ENCODE results near the gene CAPN9.

CAPN9 gene

DNA sequence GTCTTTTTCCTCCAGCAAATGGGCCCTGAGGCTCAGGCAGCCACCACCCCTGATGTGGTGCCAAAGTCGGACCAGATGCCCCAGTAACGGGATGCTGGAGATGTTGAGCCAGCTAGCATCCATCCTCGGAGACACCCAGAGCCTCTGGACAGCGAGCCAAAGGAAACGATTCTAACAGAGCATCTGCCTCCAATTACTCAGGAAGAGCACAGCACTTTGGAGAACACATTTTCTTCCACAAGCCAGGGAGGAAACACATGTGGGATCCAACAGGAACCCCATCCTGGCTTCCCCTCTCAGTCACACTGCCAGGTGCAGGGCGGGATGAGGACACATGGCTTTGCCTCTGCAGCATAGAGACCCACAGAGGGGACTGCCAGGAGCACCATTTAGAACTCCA is 76.2 kb downstream of the CAPN9 start:
- H3K27ac ChIP-seq (ENCODE audit: insufficient read depth, low read depth, low read length, poor library complexity, severe bottlenecking): no peak overlapping the region
- peaks cover 3% of the 10 kb centered on the region for H3K4me1 ChIP-seq (ENCODE audit: control insufficient read depth, insufficient read depth, low read length)
- H3K27me3 ChIP-seq (ENCODE audit: control insufficient read depth, insufficient read depth, low read length, poor library complexity, severe bottlenecking): no peaks in the 10 kb centered on the region
- WGBS, 2 experiments: 92% methylated on average over 6 of the region's 6 CpGs
- no peaks in the 10 kb centered on the region for H3K36me3 ChIP-seq (ENCODE audit: control insufficient read depth, insufficient read depth, low read length)
- no peaks in the 10 kb centered on the region for H3K9me3 ChIP-seq (ENCODE audit: control insufficient read depth, low read length)
- no peak overlapping the region for H3K4me3 ChIP-seq (ENCODE audit: insufficient read depth, low read depth, low read length)

GRCh38 chr1:230823931-230824381 is 76.8 kb downstream of the CAPN9 start:
- Histone ChIP-seq H3K9me3 (ENCODE audit: control insufficient read depth, low read length) (no peaks in the 10 kb centered on the region), H3K36me3 (ENCODE audit: control insufficient read depth, insufficient read depth, low read length) (no peaks in the 10 kb centered on the region), H3K27ac (ENCODE audit: insufficient read depth, low read depth, low read length, poor library complexity, severe bottlenecking) (no peak overlapping the region), H3K27me3 (ENCODE audit: control insufficient read depth, insufficient read depth, low read length, poor library complexity, severe bottlenecking) (no peaks in the 10 kb centered on the region), H3K4me1 (ENCODE audit: control insufficient read depth, insufficient read depth, low read length) (peaks cover 3% of the 10 kb centered on the region), H3K4me3 (ENCODE audit: insufficient read depth, low read depth, low read length) (no peak overlapping the region)
- 88 to 89% methylated on average over 3 of the region's 3 CpGs for WGBS, 2 experiments

GRCh38 chr1:230824551-230824918 is 77.3 kb downstream of the CAPN9 start:
- no peak overlapping the region for H3K27ac ChIP-seq (ENCODE audit: insufficient read depth, low read depth, low read length, poor library complexity, severe bottlenecking)
- 94 to 96% methylated on average over 4 of the region's 4 CpGs for WGBS, 2 experiments
- H3K9me3 ChIP-seq (ENCODE audit: control insufficient read depth, low read length): no peaks in the 10 kb centered on the region

DNA sequence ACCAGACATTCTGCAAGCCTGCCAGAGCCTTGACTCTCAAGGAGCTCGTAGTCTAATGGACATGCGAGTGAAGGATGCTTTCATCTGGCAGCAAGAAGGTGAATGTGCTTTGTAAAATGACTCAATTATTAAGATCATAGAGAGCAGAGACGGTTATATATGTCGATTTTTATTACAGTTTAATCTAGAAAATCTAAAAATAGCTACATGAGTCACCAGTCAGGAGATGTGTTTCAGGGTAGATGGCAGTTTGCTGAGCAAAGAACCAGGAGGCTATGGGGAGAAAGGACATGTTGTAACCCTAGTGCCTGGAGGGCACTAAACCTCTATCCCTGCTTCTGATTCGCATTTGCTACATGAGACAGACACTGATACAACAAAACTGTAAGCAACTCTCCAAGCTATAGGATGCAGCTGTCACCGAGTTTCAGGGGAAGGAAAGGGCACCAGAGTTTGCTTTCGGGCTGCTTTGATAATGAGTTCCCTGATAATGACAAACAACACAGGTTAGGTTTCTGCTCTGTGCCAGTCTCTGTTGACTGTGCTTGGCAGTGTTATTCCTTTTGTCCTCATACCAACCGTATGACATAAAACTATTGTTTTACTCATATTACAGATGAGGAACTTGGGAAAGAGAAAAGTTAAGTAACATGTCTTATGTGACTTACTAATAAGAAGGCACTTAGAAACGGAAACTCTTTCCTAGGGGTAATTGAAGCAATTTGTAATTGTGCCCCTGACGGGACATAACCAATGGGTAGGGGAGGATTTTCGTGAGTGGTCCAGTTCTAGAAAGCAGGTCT is 77.9 kb downstream of the CAPN9 start:
- H3K4me3 ChIP-seq (ENCODE audit: insufficient read depth, low read depth, low read length): no peak overlapping the region

More at GRCh38 chr1:230824551-230824918, 77.3 kb downstream of the CAPN9 start:
- no peaks in the 10 kb centered on the region for H3K27me3 ChIP-seq (ENCODE audit: control insufficient read depth, insufficient read depth, low read length, poor library complexity, severe bottlenecking)
- no peaks in the 10 kb centered on the region for H3K36me3 ChIP-seq (ENCODE audit: control insufficient read depth, insufficient read depth, low read length)
- peaks cover 3% of the 10 kb centered on the region for H3K4me1 ChIP-seq (ENCODE audit: control insufficient read depth, insufficient read depth, low read length)
- H3K4me3 ChIP-seq (ENCODE audit: insufficient read depth, low read depth, low read length): no peak overlapping the region

GRCh38 chr1:230825761-230826160 is 78.6 kb downstream of the CAPN9 start:
- WGBS, 2 experiments: 86 to 88% methylated on average over 3 of the region's 3 CpGs

More for the DNA sequence above, 77.9 kb downstream of the CAPN9 start:
- Histone ChIP-seq H3K4me1 (ENCODE audit: control insufficient read depth, insufficient read depth, low read length) (peaks cover 3% of the 10 kb centered on the region), H3K27ac (ENCODE audit: insufficient read depth, low read depth, low read length, poor library complexity, severe bottlenecking) (no peak overlapping the region), H3K36me3 (ENCODE audit: control insufficient read depth, insufficient read depth, low read length) (no peaks in the 10 kb centered on the region), H3K27me3 (ENCODE audit: control insufficient read depth, insufficient read depth, low read length, poor library complexity, severe bottlenecking) (no peaks in the 10 kb centered on the region), H3K9me3 (ENCODE audit: control insufficient read depth, low read length) (no peaks in the 10 kb centered on the region)
- WGBS, 2 experiments: 93 to 94% methylated on average over 10 to 11 of the region's 11 CpGs

GRCh38 chr1:230826166-230826875 is 79.1 kb downstream of the CAPN9 start:
- no peaks in the 10 kb centered on the region for H3K36me3 ChIP-seq (ENCODE audit: control insufficient read depth, insufficient read depth, low read length)
- peaks cover 3% of the 10 kb centered on the region for H3K4me1 ChIP-seq (ENCODE audit: control insufficient read depth, insufficient read depth, low read length)
- no peaks in the 10 kb centered on the region for H3K27me3 ChIP-seq (ENCODE audit: control insufficient read depth, insufficient read depth, low read length, poor library complexity, severe bottlenecking)
- no peaks in the 10 kb centered on the region for H3K9me3 ChIP-seq (ENCODE audit: control insufficient read depth, low read length)
- no peak overlapping the region for H3K4me3 ChIP-seq (ENCODE audit: insufficient read depth, low read depth, low read length)
- WGBS, 2 experiments: 94 to 96% methylated on average over 9 of the region's 9 CpGs
- no peak overlapping the region for H3K27ac ChIP-seq (ENCODE audit: insufficient read depth, low read depth, low read length, poor library complexity, severe bottlenecking)

More at GRCh38 chr1:230825761-230826160, 78.6 kb downstream of the CAPN9 start:
- Histone ChIP-seq H3K27me3 (ENCODE audit: control insufficient read depth, insufficient read depth, low read length, poor library complexity, severe bottlenecking) (no peaks in the 10 kb centered on the region), H3K4me3 (ENCODE audit: insufficient read depth, low read depth, low read length) (no peak overlapping the region), H3K9me3 (ENCODE audit: control insufficient read depth, low read length) (no peaks in the 10 kb centered on the region), H3K27ac (ENCODE audit: insufficient read depth, low read depth, low read length, poor library complexity, severe bottlenecking) (no peak overlapping the region), H3K36me3 (ENCODE audit: control insufficient read depth, insufficient read depth, low read length) (no peaks in the 10 kb centered on the region), H3K4me1 (ENCODE audit: control insufficient read depth, insufficient read depth, low read length) (peaks cover 3% of the 10 kb centered on the region)

DNA sequence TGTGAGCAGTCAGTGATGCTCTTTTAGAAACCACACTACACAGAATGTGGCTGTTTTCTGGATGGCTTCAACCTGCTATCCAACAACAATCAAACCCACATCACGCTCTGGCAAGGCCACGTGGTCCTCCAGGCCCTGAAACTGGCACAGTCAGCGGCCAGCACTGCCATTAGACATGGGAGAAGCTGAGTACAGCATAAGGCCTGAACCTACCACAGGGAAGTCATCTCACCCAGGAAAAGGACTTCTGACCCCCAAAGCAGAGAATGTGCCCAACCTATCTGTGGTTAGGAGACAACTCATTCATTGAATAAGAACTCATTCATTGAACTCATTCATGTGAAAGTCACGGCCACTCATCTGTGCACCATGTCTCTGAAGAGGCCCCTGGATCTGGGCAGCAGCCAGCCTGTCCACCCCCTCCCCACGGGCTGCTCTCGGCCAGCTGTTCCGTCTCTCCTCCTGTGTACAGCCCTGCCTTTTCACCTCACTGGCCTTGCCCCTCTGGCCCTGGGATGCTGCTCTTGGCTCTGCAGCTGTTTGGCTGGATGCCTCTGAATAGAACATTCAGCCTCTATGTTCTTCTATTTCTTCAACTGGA is 80.0 kb downstream of the CAPN9 start:
- Histone ChIP-seq H3K27ac (ENCODE audit: insufficient read depth, low read depth, low read length, poor library complexity, severe bottlenecking) (no peak overlapping the region), H3K36me3 (ENCODE audit: control insufficient read depth, insufficient read depth, low read length) (no peaks in the 10 kb centered on the region), H3K4me1 (ENCODE audit: control insufficient read depth, insufficient read depth, low read length) (peaks cover 3% of the 10 kb centered on the region), H3K4me3 (ENCODE audit: insufficient read depth, low read depth, low read length) (no peak overlapping the region), H3K9me3 (ENCODE audit: control insufficient read depth, low read length) (no peaks in the 10 kb centered on the region), H3K27me3 (ENCODE audit: control insufficient read depth, insufficient read depth, low read length, poor library complexity, severe bottlenecking) (no peaks in the 10 kb centered on the region)
- 92 to 95% methylated on average over 7 of the region's 7 CpGs for WGBS, 2 experiments

DNA sequence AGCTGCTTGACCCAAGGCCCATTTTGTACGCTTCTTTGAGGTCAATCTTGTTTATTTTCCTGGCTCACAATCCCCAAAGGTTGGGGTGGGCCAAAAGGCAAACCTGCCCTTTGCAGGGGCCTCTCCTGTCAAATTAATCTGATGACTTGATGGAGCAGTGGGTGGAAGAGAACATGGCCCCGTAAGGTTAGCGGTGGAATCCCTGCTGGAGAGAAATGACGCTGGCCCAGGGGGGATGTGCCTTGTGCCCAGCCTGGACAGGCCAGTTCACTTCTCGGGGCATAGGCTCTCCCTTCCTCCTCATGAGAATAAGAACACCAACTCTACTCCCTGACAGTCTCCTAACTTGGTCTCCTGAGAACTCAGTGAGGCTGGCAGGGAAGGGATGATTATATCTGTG is 80.6 kb downstream of the CAPN9 start:
- no peaks in the 10 kb centered on the region for H3K27me3 ChIP-seq (ENCODE audit: control insufficient read depth, insufficient read depth, low read length, poor library complexity, severe bottlenecking)
- no peaks in the 10 kb centered on the region for H3K9me3 ChIP-seq (ENCODE audit: control insufficient read depth, low read length)
- peaks cover 3% of the 10 kb centered on the region for H3K4me1 ChIP-seq (ENCODE audit: control insufficient read depth, insufficient read depth, low read length)
- no peak overlapping the region for H3K27ac ChIP-seq (ENCODE audit: insufficient read depth, low read depth, low read length, poor library complexity, severe bottlenecking)
- no peaks in the 10 kb centered on the region for H3K36me3 ChIP-seq (ENCODE audit: control insufficient read depth, insufficient read depth, low read length)
- 95 to 97% methylated on average over 5 of the region's 5 CpGs for WGBS, 2 experiments
- no peak overlapping the region for H3K4me3 ChIP-seq (ENCODE audit: insufficient read depth, low read depth, low read length)

DNA sequence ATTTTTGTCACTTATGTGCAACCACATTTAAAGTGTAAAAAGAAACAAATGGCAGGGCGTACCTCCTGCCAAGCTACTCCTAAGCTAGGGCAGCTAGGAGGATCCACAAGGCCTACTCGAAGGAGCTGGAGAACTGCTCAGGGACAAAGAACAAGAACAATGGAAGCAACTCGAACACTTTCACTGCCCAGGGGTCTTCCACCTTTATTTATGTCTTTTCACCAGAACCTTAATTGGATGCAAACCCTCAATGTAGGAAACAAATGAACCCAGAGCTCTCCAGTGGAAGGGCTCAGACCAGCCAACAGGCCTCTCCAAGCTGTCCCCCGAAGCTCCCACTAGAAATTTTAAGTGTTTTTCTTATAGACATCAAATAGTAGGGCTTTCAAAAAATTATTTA is 81.2 kb downstream of the CAPN9 start:
- Histone ChIP-seq H3K4me1 (ENCODE audit: control insufficient read depth, insufficient read depth, low read length) (peaks cover 3% of the 10 kb centered on the region), H3K27ac (ENCODE audit: insufficient read depth, low read depth, low read length, poor library complexity, severe bottlenecking) (no peak overlapping the region), H3K36me3 (ENCODE audit: control insufficient read depth, insufficient read depth, low read length) (no peaks in the 10 kb centered on the region), H3K27me3 (ENCODE audit: control insufficient read depth, insufficient read depth, low read length, poor library complexity, severe bottlenecking) (no peaks in the 10 kb centered on the region), H3K9me3 (ENCODE audit: control insufficient read depth, low read length) (no peaks in the 10 kb centered on the region), H3K4me3 (ENCODE audit: insufficient read depth, low read depth, low read length) (no peak overlapping the region)
- WGBS, 2 experiments: 68 to 73% methylated on average over 3 to 4 of the region's 4 CpGs

GRCh38 chr1:230831771-230832170 is 84.6 kb downstream of the CAPN9 start:
- no peaks in the 10 kb centered on the region for H3K27me3 ChIP-seq (ENCODE audit: control insufficient read depth, insufficient read depth, low read length, poor library complexity, severe bottlenecking)
- WGBS, 2 experiments: 87 to 88% methylated on average over 1 of the region's 1 CpG
- H3K4me3 ChIP-seq (ENCODE audit: insufficient read depth, low read depth, low read length): no peak overlapping the region
- peaks cover 3% of the 10 kb centered on the region for H3K4me1 ChIP-seq (ENCODE audit: control insufficient read depth, insufficient read depth, low read length)
- H3K36me3 ChIP-seq (ENCODE audit: control insufficient read depth, insufficient read depth, low read length): no peaks in the 10 kb centered on the region
- H3K27ac ChIP-seq (ENCODE audit: insufficient read depth, low read depth, low read length, poor library complexity, severe bottlenecking): no peak overlapping the region
- H3K9me3 ChIP-seq (ENCODE audit: control insufficient read depth, low read length): no peaks in the 10 kb centered on the region
